Uterus (tissue), 4 donors: ENCODE measurements around the gene ERAP2. TPM values are rescaled to one million over a fixed set of nuclear protein-coding genes. Genes with fewer than 3 reads are reported as not detected.

Experiments
- DNase-seq, 2 donors: peaks; one replicate each; pipeline ENCODE4 v3.0.0-alpha.2; 2019 to 2020
- H3K27ac ChIP-seq, 2 donors: fragments of 200-600 bp; sonication (generic); 1 replicate in 1 of 2; 2 replicates in 1 of 2; pipeline ENCODE4 v1.5.1; 2016 to 2018
- H3K27me3 ChIP-seq, 2 donors: fragments of 200-600 bp; sonication (generic); one replicate each; pipeline ENCODE4 v1.5.1; 2018 to 2019; ENCODE audit warnings: control low read depth in 1 of 2
- H3K36me3 ChIP-seq, 2 donors: fragments of 200-600 bp; sonication (generic); one replicate each; pipeline ENCODE4 v1.5.1; 2019; ENCODE audit warnings: control low read depth in 1 of 2
- H3K4me1 ChIP-seq, 2 donors: fragments of 200-600 bp; sonication (generic); one replicate each; pipeline ENCODE4 v1.5.1; 2018 to 2019; ENCODE audit warnings: control low read depth in 1 of 2
- H3K4me3 ChIP-seq, 2 donors: fragments of 200-600 bp; sonication (generic); 1 replicate in 1 of 2; 2 replicates in 1 of 2; pipeline ENCODE4 v1.5.1; 2018 to 2019; ENCODE audit warnings: mild to moderate bottlenecking in 1 of 2
- H3K9me3 ChIP-seq, 2 donors: fragments of 200-600 bp; sonication (generic); one replicate each; pipeline ENCODE4 v1.5.1; 2019; ENCODE audit warnings: control low read depth in 1 of 2
- POLR2A ChIP-seq, 2 donors: fragments of 450-650 bp; IDR thresholded peaks; one replicate each; pipeline ENCODE4 v1.6.1; 2016; ENCODE audit warnings: antibody characterized with exemption in 2 of 2, mild to moderate bottlenecking in 1 of 2, moderate library complexity in 1 of 2
- intact Hi-C: fragments of 100-400 bp; cut with DNase I; formaldehyde crosslinking; loops from one replicate; pipeline ENCODE4 v1.15.1; 2023; ENCODE audit warnings: low total_unique reads
- total RNA-seq, 4 donors: library from RNA; depleted of rRNA in 3 of 4; stranded (reverse); fragments of >200 nt in 3 of 4; gene quantifications; one replicate each; pipeline versions ENCODE4 v1.1.0 to v1.2.4, GENCODE V29; 2014 to 2023
- TF ChIP-seq, protein P1 (sequence below), 4 experiments: fragments of 200-600 bp in 2 of 4; fragments of 450-650 bp in 2 of 4; sonication (generic) in 2 of 4; IDR thresholded peaks; one replicate each; pipeline ENCODE4 v1.5.1; 2016 to 2019; ENCODE audit warnings: antibody characterized with exemption in 4 of 4, mild to moderate bottlenecking in 2 of 4, moderate library complexity in 1 of 4
- donor health status: DM: yes; HTN: yes; CAD: no.

The ERAP2 gene
- total RNA-seq, 4 donors from 2014 or later, result 9.5 to 29.2 (median 17.1) TPM

DNA sequence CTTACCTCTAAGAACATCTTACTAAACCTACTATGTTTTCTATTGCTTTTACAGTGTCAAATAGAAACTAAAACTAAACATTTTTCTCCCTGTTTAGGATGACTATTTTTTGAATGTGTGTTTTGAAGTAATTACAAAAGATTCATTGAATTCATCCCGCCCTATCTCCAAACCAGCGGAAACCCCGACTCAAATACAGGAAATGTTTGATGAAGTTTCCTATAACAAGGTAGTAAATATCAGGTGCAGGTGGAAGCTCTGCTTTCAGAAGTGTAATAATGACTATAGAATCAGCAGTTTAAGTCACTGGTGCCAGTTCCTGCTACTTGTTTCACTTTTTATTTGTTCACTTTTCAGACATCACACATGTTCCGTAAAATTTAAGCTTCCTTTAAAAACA lies 20.0 kb downstream of the ERAP2 start:
- H3K27me3 ChIP-seq, result no peaks in the 10 kb centered on the region
- H3K27ac ChIP-seq, result no peak overlapping the region
- H3K9me3 ChIP-seq, result no peaks in the 10 kb centered on the region
- DNase-seq, result no peak
- H3K36me3 ChIP-seq, result no peaks in the 10 kb centered on the region
- TF ChIP-seq, protein P1, sequence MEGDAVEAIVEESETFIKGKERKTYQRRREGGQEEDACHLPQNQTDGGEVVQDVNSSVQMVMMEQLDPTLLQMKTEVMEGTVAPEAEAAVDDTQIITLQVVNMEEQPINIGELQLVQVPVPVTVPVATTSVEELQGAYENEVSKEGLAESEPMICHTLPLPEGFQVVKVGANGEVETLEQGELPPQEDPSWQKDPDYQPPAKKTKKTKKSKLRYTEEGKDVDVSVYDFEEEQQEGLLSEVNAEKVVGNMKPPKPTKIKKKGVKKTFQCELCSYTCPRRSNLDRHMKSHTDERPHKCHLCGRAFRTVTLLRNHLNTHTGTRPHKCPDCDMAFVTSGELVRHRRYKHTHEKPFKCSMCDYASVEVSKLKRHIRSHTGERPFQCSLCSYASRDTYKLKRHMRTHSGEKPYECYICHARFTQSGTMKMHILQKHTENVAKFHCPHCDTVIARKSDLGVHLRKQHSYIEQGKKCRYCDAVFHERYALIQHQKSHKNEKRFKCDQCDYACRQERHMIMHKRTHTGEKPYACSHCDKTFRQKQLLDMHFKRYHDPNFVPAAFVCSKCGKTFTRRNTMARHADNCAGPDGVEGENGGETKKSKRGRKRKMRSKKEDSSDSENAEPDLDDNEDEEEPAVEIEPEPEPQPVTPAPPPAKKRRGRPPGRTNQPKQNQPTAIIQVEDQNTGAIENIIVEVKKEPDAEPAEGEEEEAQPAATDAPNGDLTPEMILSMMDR (IDR thresholded peaks at IDR 0.05), result no peak
- no peak for TF ChIP-seq POLR2A (IDR thresholded peaks at IDR 0.05)
- H3K4me1 ChIP-seq, result no peaks in the 10 kb centered on the region
- H3K4me3 ChIP-seq, result no peak overlapping the region
- intact Hi-C loops, result no loop called here

DNA sequence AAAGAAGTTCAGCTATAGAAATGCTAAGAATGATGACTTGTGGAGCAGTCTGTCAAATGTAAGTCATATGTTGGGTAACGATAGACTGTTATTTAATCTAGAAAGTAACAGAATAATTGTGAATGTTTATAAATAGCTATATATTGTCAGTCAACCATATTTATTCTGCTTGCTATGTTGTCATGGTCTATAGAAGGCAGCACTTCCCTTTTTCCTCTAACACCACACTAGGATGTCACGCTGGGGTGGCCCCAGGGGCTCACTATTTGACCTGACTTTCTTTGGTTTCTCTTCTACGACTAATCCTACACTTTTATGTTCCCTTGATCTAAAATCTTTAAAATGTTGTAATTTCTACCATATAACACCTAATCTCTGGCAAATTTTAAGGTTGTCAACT lies 20.5 kb downstream of the ERAP2 start:
- TF ChIP-seq POLR2A (IDR thresholded peaks at IDR 0.05), result no peak
- TF ChIP-seq, protein P1 (IDR thresholded peaks at IDR 0.05), result no peak
- Histone ChIP-seq H3K36me3 (no peaks in the 10 kb centered on the region), H3K27ac (no peak overlapping the region)

GRCh38 chr5:96901384-96901783 lies 25.1 kb downstream of the ERAP2 start:
- H3K9me3 ChIP-seq, result no peaks in the 10 kb centered on the region
- DNase-seq, result no peak
- TF ChIP-seq POLR2A (IDR thresholded peaks at IDR 0.05), result no peak
- TF ChIP-seq, protein P1 (IDR thresholded peaks at IDR 0.05), result no peak
- H3K4me1 ChIP-seq, result no peaks in the 10 kb centered on the region
- H3K4me3 ChIP-seq, result no peak overlapping the region
- H3K27ac ChIP-seq, result no peak overlapping the region
- no peaks in the 10 kb centered on the region for H3K36me3 ChIP-seq
- intact Hi-C loops, result no loop called here
- no peaks in the 10 kb centered on the region for H3K27me3 ChIP-seq

More for the DNA sequence above, 20.5 kb downstream of the ERAP2 start:
- H3K27me3 ChIP-seq, result no peaks in the 10 kb centered on the region
- H3K4me3 ChIP-seq, result no peak overlapping the region
- intact Hi-C loops, result no loop called here
- H3K4me1 ChIP-seq, result no peaks in the 10 kb centered on the region
- DNase-seq, result no peak
- no peaks in the 10 kb centered on the region for H3K9me3 ChIP-seq

GRCh38 chr5:96901841-96902240 lies 25.5 kb downstream of the ERAP2 start:
- no peaks in the 10 kb centered on the region for H3K27me3 ChIP-seq
- intact Hi-C loops, result no loop called here
- H3K9me3 ChIP-seq, result no peaks in the 10 kb centered on the region
- H3K4me3 ChIP-seq, result no peak overlapping the region
- no peaks in the 10 kb centered on the region for H3K4me1 ChIP-seq
- TF ChIP-seq, protein P1 (IDR thresholded peaks at IDR 0.05), result no peak
- no peak for TF ChIP-seq POLR2A (IDR thresholded peaks at IDR 0.05)
- no peak for DNase-seq
- no peaks in the 10 kb centered on the region for H3K36me3 ChIP-seq
- H3K27ac ChIP-seq, result no peak overlapping the region

GRCh38 chr5:96902876-96903275 lies 26.6 kb downstream of the ERAP2 start:
- Histone ChIP-seq H3K27me3 (no peaks in the 10 kb centered on the region), H3K9me3 (no peaks in the 10 kb centered on the region), H3K36me3 (no peaks in the 10 kb centered on the region), H3K4me3 (no peak overlapping the region), H3K27ac (no peak overlapping the region), H3K4me1 (no peaks in the 10 kb centered on the region)
- TF ChIP-seq, protein P1 (IDR thresholded peaks at IDR 0.05), result no peak
- no peak for TF ChIP-seq POLR2A (IDR thresholded peaks at IDR 0.05)
- intact Hi-C loops, result no loop called here
- DNase-seq, result no peak
